DMS153 treated with DMSO at 0.1 percent for 48 hours (cell line): Measurements from ENCODE around the gene ZHX3.

Source experiments
- DNase-seq: peaks from one replicate; lab custom pipeline; 2025; ENCODE audit not compliant: unreplicated experiment; lab: John Stamatoyannopoulos, UW

Gene ZHX3

DNA sequence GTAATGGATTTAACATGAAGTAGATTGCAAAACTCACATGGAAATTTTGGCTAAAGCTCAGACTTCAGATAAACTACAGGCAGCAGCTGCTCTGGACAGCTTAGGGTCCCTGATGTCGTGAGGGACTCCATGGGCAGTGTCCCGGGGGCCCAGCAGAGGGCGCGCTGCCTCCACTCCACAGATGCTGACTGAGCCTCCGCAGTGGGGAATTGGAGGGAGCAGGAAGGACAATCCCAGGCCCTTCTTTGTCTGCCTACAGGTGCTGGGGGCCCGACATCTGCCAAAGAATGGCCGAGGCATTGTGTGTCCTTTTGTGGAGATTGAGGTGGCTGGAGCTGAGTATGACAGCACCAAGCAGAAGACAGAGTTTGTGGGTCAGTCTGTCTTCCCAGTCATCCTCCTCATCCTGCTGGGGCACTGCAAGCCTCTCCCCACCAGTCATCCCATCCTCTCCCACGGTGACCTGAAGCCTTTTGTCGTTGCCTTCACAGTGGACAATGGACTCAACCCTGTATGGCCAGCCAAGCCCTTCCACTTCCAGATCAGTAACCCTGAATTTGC lies 144.3 kb downstream of the ZHX3 start:
- peak; percentile 55 for DNase-seq

DNA sequence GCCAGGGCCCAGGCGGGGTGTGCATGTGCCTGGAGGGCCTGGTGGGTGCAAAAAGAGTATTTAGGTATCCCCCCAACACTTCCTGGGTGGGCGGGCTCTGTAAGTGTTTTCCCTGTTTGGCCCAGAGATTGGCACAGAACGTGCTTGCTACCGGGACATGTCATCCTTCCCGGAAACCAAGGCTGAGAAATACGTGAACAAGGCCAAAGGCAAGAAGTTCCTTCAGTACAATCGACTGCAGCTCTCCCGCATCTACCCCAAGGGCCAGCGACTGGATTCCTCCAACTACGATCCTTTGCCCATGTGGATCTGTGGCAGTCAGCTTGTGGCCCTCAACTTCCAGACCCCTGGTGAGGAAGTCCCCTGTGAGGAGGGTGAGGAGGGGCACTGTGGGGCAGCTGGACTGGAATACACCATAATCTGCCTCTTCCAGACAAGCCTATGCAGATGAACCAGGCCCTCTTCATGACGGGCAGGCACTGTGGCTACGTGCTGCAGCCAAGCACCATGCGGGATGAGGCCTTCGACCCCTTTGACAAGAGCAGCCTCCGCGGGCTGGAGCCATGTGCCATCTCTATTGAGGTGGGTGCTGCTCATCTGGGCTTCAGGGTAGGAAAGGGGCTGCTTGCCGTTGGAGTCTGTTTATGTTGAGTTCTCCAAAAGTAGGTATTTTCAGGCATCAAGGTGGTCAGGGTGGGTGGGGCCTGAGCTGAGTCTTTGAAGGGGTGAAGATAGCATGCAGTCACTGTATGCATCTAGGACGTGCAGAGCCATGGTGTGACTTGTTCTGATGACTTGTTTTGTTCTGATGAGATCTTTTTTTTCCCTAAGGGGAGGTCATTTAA lies 145.0 kb downstream of the ZHX3 start:
- no peak for DNase-seq

DNA sequence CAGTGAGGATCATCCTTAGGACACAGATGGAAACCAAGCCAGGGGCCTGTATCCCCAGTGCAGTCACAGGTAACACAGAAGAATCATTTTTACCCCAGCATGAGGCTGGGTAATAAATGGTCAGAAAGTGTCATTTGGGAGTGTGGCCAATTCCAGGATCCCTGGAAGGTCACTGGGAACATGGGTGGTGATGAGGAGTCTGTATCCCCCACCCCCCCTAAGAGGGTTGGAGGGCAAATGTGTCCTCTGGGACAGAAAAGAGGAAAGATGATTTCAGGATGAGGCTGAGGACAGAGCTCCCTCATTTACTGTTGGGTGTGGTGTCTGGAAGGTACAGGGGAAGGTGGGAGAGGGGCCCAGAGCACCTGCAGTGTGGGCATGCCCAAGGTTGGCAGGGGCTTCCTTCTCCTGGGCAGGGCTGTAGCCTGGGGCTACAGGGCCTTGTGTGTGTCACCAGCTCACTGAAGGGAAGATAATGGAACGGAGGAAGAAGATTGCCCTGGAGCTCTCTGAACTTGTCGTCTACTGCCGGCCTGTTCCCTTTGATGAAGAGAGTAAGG lies 145.7 kb downstream of the ZHX3 start:
- DNase-seq: no peak

DNA sequence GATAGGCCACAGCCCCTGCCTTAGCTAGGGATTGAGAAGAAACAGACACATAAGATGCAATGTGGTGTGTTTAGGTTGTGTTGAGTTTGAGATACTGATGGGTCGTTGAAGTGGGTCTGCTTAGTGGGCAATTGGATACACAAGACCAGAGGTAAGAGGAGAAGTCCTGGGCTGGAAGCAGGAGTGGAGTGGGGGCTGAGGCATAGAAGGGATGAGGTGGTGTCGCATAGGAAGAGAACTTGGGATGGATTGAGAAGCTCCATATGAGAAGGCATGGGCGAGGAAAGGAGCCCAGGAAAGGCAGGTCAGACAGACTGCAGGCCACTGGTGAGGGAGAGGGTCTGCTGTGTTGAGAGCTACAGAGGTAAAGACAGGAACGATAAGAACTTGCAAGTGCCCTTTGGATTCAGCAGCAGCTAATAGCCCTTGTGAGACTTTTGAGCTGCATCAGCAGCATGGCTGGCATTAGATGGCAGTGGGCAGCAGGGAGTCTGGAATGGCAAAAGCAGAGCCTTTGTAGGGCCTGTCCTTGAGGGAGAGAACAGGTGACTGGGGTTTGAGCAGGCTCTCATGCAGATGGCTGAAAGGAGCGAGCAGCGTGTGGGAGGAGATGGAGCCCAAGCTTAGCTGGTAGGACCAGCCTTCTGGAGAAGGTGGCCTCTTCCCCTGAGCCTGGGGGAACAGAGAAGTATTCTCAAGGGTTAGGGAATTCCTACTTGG lies 147.0 kb downstream of the ZHX3 start:
- no peak for DNase-seq

DNA sequence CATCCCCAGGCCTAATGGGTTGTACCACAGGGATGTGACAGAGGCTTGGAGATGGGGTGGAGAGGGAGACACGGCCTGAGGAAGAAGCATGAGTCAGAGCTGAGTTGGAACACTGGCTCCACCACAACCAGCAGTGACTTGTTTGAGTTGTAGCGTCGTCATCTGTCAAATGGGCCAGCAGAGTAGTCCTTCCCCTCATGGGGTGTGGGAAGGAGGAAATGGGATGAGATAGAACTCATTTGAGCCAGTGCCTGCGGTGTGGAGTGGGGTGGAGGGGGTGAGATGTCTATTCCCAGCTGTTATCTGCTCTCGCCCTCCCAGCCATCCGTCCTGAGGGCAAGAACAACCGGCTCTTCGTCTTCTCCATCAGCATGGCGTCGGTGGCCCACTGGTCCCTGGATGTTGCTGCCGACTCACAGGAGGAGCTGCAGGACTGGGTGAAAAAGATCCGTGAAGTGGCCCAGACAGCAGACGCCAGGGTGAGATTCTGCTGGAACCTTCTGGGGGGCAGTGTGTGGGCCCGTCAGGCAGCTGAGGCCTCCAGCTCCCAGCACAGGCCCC lies 147.7 kb downstream of the ZHX3 start:
- DNase-seq: no peak

DNA sequence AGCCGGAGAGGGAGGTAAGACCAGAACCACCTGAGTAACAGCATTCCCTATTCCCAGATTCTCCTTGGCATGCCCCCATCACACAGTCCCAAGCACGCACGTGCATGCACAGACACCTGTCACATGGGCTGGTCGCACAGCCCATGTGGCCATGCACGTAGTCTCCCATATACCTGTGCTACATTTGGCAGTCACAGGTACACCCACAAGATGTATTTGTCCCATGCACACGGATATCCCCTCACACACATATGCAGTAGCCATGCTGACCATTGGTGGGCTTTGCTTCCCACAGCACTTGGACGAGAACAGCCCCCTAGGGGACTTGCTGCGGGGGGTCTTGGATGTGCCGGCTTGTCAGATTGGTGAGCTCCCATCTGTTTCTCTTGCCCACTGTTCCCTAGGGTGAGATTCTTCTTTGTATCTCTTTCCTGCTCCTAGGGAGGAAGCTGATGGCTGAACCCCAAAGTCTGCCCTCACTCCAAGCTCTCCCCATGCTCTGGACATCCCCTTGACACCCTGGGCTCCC lies 148.3 kb downstream of the ZHX3 start:
- no peak for DNase-seq

DNA sequence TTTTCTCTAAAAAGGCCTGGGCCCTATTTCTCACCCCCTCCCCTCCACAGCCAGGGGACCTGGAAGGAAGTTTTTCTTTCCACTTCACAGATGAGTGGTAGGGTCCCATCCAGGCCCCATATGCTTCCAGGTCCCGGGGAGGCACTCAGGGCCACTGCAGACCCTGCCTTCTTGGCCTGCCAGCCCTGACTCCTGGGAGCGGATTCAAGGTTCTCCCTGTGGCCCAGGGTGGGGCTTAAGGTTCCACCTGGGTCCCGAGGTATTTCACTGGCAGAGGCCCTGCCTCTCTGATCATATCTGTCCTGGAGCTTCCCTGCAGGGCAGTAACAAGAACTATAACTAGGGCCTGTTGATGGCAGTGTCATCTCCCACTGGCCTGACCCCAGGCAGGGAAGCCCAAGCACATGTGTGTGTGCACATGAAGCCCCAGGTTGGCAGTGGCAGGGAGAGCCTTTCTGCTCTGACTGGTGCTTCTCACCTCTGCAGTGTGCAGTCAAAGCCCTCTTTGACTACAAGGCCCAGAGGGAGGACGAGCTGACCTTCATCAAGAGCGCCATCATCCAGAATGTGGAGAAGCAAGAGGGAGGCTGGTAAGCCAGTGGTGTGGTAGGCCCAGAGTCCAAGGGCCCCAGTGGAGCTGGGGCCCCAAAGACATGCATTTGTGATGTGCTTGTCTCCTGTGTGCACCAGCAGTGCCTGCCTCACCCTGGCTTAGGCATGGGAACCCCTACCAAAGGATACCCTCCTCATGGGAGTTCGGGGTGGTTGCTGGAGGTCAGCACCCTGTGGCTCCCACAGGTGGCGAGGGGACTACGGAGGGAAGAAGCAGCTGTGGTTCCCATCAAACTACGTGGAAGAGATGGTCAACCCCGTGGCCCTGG lies 149.0 kb downstream of the ZHX3 start:
- DNase-seq: no peak

DNA sequence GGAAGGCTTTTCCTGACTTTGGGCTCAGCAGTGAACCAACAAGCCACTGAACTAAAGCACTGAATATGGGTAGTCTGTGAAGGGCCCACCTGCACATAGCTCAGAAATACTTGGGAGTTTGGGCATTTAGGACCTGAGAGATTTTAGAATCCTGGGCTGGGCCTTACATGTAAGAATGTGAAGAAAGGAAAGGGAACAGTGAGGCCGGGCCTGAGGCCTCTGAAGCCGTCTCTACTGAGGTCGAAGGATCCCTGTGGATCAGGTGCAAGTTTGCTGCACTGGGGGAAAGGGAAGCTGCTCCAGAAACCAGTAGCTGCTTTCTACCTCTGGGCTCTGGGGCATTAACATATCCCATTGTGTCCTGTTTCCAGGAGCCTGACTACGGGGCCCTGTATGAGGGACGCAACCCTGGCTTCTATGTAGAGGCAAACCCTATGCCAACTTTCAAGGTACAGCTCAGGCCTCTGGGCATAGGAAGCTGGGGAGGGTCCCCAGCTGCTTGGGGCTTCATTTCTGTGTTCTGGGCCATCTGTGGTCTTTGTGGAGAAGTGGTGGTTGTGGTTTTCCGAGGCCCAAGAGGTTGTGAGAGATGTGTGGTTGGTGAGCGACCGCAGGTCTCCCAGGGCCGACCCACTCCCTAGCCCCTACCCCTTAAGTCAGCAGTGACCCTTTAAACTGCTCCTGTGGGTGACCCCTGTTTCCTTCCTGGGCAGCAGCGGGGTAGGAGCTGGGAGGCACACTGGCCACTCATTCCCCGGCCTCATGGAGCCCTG lies 149.9 kb downstream of the ZHX3 start:
- DNase-seq: no peak

DNA sequence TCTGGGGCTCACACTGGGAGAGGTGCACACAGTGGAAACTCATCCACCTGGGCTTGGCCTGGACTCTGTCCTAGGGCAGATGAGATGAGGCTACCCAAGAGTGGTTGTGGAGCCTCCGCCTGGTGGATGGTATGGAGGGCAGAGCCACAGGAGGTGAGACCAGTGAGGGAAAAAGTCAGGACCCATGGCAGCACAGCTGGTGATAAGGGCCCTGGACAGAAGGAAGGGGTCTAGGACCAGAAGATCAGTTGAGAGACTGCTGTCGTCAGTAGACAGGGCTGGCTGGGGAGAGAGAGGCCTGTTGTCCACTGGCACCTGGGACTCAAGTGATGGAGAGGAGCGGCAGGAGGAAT lies 150.4 kb downstream of the ZHX3 start:
- no peak for DNase-seq

DNA sequence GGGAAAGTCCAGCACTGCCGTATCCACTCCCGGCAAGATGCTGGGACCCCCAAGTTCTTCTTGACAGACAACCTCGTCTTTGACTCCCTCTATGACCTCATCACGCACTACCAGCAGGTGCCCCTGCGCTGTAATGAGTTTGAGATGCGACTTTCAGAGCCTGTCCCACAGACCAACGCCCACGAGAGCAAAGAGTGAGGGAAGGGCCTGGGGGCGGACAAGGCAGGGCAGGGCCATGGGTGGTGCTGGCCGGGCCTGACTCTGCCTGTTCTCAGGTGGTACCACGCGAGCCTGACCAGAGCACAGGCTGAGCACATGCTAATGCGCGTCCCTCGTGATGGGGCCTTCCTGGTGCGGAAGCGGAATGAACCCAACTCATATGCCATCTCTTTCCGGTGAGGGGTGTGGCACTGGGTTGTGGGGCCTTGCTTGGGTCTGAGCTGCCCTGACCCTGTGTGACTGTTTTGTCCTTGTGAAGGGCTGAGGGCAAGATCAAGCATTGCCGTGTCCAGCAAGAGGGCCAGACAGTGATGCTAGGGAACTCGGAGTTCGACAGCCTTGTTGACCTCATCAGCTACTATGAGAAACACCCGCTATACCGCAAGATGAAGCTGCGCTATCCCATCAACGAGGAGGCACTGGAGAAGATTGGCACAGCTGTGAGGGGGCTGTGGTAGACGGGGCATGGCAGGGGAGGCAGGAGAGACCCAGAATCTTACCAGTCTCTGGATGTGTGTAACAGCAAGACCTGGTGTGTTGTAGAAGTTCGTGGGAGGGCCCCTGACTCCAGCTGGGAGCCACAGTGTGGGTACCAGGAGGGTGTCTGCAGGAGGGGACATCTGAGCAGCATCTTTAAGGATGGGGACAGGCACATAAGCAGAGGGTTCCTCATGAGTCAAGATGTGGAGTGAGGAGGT lies 151.1 kb downstream of the ZHX3 start:
- no peak for DNase-seq

DNA sequence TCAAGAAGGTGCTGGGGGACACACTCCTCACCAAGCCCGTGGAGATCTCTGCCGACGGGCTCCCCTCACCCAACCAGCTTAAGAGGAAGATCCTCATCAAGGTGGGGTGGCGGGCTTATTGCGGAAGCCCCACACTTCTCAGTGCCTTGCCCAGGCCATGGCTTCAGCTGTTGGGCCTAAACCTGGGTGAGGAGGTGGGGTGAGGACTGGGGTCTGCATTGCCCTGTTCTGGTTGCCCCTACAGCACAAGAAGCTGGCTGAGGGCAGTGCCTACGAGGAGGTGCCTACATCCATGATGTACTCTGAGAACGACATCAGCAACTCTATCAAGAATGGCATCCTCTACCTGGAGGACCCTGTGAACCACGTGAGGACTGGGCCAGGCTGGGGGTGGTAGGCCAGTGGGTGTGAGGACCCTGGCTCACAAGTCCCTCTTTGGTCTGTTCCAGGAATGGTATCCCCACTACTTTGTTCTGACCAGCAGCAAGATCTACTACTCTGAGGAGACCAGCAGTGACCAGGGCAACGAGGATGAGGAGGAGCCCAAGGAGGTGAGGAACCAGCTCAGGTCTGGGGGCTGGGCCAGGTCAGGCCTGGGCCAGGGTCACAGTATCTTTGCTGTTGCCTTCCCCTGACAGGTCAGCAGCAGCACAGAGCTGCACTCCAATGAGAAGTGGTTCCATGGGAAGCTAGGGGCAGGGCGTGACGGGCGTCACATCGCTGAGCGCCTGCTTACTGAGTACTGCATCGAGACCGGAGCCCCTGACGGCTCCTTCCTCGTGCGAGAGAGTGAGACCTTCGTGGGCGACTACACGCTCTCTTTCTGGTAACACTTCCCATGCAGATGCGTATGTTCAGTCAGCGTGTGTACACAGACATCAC lies 152.3 kb downstream of the ZHX3 start:
- DNase-seq: no peak

DNA sequence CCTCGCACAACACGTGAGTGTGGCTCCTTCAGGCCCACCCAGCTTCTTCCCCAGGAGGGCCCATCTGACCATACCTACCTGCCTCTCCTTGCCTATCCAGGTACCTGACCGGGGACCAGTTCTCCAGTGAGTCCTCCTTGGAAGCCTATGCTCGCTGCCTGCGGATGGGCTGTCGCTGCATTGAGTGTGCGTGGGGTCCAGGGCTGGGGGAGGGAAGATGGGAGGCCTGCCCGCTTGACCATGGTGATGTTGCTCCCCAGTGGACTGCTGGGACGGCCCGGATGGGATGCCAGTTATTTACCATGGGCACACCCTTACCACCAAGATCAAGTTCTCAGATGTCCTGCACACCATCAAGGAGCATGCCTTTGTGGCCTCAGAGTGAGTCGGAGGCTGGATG lies 153.7 kb downstream of the ZHX3 start:
- no peak for DNase-seq

DNA sequence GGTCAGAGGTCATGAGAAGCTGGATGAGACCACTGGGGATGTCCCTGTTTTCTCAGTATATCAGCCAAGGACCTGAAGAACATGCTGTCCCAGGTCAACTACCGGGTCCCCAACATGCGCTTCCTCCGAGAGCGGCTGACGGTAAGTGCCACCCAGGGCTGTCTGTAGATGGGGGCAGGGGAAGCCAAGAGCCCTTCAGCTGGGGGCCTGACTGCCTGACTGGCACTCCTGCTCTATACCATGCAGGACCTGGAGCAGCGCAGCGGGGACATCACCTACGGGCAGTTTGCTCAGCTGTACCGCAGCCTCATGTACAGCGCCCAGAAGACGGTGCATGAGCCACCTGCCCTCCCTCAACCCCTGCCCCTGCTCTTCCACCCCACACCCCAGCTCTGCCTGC lies 155.1 kb downstream of the ZHX3 start:
- DNase-seq: no peak

DNA sequence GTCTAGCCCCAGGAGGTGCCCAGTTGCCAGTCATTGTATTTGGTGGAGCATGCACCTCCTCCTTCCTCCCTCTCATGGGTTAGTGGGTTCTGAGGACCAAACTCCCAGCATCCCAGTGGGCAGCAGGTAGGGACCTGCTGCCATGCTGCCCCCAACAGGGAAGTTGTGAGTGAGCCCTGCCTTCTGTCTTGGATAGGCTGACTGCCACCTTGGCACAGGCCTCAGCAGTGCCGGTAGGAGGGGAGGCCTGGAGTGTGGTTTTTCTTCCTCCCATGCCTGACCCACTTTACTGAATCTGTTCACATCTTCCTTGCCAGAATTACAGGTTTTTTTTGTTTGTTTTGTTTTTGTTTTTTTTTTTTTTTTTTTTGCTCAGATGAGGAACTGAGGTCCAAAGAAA lies 155.6 kb downstream of the ZHX3 start:
- DNase-seq: no peak

DNA sequence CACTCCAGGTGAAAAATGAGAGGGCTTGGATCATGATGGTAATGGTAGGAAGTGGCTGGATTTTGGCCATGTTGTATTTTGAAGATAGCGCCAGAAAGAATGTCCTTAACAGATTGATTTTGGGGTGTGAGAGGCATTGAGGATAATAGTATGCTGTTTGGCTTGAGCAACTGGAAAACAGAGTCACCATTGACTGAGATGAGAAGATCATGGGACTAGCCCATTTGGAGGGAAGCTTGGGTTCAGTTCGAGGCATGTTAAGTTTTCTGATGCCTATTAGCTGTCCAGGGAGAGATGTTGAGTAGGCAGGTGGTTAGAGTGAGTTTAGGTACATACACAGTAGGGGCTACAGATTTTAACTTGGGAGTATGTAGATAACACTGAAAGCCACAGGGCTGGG lies 156.8 kb downstream of the ZHX3 start:
- no peak for DNase-seq

DNA sequence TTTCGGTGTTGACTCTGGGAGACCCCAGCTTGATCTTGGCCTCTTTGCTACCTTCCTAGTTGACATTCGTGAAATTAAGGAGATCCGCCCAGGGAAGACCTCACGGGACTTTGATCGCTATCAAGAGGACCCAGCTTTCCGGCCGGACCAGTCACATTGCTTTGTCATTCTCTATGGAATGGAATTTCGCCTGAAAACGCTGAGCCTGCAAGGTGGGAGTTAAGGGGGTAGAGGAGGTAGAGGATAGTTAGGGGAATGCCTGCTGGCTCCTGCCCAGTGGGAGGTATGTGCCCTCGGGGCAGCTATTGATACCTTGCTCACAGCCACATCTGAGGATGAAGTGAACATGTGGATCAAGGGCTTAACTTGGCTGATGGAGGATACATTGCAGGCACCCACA lies 158.0 kb downstream of the ZHX3 start:
- DNase-seq: no peak

DNA sequence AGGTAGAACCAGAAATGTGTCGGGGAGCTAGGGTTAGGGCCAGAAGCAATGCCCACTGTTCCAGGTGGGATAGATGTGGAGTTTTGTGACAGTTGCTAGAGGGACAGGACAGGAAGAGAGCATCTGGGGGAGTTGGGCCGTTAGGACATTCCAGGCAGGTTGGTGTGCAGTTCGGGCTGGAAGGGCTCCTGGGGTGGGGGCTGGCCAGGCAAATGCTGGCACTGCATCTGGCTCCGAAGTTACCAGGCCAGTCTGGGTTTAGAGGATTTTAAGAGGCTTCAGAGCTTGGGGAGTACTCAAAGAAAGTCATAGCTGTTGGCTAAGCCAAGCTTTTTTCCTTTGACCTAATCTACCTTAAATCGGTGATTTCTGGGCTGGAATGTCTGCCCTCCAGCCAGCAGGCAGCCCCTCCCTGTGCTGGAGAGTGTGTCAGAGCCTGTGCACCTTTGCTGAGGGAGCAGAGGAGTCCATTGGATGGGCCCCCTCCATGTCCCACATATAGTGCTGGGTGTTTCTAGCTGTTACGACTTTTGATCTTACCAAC lies 159.4 kb downstream of the ZHX3 start:
- no peak for DNase-seq
